GM23248 (cell line): ENCODE data around the gene KDM2B. TPM values are rescaled to one million over a fixed set of nuclear protein-coding genes. Genes with fewer than 3 reads are reported as not detected.

Source experiments
- DNase-seq: peaks from one replicate; pipeline ENCODE4 v3.0.0-alpha.2; 2015
- H2AFZ ChIP-seq: fragments of 200-600 bp; sonication (generic); 2 replicates; pipeline ENCODE4 v1.6.1; 2016; ENCODE audit warnings: antibody characterized with exemption
- H3F3A ChIP-seq: fragments of 200-600 bp; sonication (generic); 2 replicates; pipeline ENCODE4 v1.6.1; 2016; ENCODE audit warnings: mild to moderate bottlenecking, antibody characterized with exemption, mixed run types; ENCODE audit not compliant: insufficient read depth
- H3K27ac ChIP-seq: fragments of 200-600 bp; sonication (generic); 2 replicates; pipeline ENCODE4 v1.5.1; 2016; ENCODE audit warnings: mild to moderate bottlenecking
- H3K27me3 ChIP-seq: fragments of 200-600 bp; sonication (generic); replicated peaks from 2 replicates; pipeline ENCODE4 v1.6.1; 2016; ENCODE audit warnings: mild to moderate bottlenecking; ENCODE audit not compliant: insufficient read depth
- H3K36me3 ChIP-seq: fragments of 200-600 bp; sonication (generic); 2 replicates; pipeline ENCODE4 v1.6.1; 2016; ENCODE audit warnings: low read depth, mild to moderate bottlenecking
- H3K4me1 ChIP-seq: fragments of 200-600 bp; sonication (generic); 2 replicates; pipeline ENCODE4 v1.6.1; 2016; ENCODE audit warnings: mild to moderate bottlenecking; ENCODE audit not compliant: insufficient read depth
- H3K4me2 ChIP-seq: fragments of 200-600 bp; sonication (generic); one replicate; pipeline ENCODE4 v1.6.1; 2016; ENCODE audit warnings: mild to moderate bottlenecking; ENCODE audit not compliant: unreplicated experiment
- H3K4me3 ChIP-seq: fragments of 200-600 bp; sonication (generic); 2 replicates; pipeline ENCODE4 v1.5.1; 2016; ENCODE audit warnings: mild to moderate bottlenecking
- H3K79me2 ChIP-seq: fragments of 200-600 bp; sonication (generic); 2 replicates; pipeline ENCODE4 v1.6.1; 2016; ENCODE audit warnings: mild to moderate bottlenecking; ENCODE audit not compliant: insufficient read depth
- H3K9ac ChIP-seq: fragments of 200-600 bp; sonication (generic); 2 replicates; pipeline ENCODE4 v1.6.1; 2016; ENCODE audit warnings: mild to moderate bottlenecking
- H3K9me2 ChIP-seq: fragments of 200-600 bp; sonication (generic); 2 replicates; pipeline ENCODE4 v1.6.1; 2016; ENCODE audit warnings: mixed run types, mild to moderate bottlenecking, moderate library complexity; ENCODE audit not compliant: insufficient read depth
- H3K9me3 ChIP-seq: fragments of 200-600 bp; sonication (generic); one replicate; pipeline ENCODE4 v1.6.1; 2017; ENCODE audit warnings: low read depth
- H4K20me1 ChIP-seq: fragments of 200-600 bp; sonication (generic); 2 replicates; pipeline ENCODE4 v1.6.0; 2016; ENCODE audit not compliant: insufficient read depth
- EZH2 ChIP-seq: fragments of 200-600 bp; sonication (generic); IDR thresholded peaks from 2 replicates; pipeline ENCODE4 v1.6.1; 2018; ENCODE audit warnings: antibody characterized with exemption, mild to moderate bottlenecking; ENCODE audit not compliant: insufficient read depth, poor library complexity, severe bottlenecking
- EZH2phosphoT487 ChIP-seq: fragments of 200-600 bp; sonication (generic); IDR thresholded peaks from 2 replicates; pipeline ENCODE4 v1.6.1; 2018; ENCODE audit warnings: antibody characterized with exemption, moderate library complexity, mild to moderate bottlenecking, low read depth; ENCODE audit not compliant: insufficient read depth
- WGBS, 2 experiments: methylation state at CpG; one replicate each; pipeline ENCODE4 v1.1.6; 2015 to 2017; ENCODE audit warnings: low lambda C conversion rate in 2 of 2, low coverage in 1 of 2; ENCODE audit errors: missing lambda C conversion rate in 2 of 2; 5-methylcytosine and 5-hydroxymethylcytosine counted together
- in situ Hi-C: fragments of 300-500 bp; cut with MboI; formaldehyde crosslinking; loops from 2 replicates; pipeline ENCODE4 v1.15.0; 2020
- polyA plus RNA-seq: library from polyadenylated mRNA; unstranded; fragments of >200 nt; fragmentation: Nextera tagmentation; extraction: Ambion mirVana; gene quantifications from 2 replicates; pipeline ENCODE4 v1.2.1, GENCODE V29; 2016
- total RNA-seq: library from RNA; depleted of rRNA; stranded (reverse); fragments of >200 nt; shearing (Covaris generic); gene quantifications from 2 replicates; pipeline ENCODE4 v1.2.3, GENCODE V29; 2014

The KDM2B gene
- total and polyA plus RNA-seq, 2 experiments from 2014 or later: 8.2 to 20.1 TPM

DNA sequence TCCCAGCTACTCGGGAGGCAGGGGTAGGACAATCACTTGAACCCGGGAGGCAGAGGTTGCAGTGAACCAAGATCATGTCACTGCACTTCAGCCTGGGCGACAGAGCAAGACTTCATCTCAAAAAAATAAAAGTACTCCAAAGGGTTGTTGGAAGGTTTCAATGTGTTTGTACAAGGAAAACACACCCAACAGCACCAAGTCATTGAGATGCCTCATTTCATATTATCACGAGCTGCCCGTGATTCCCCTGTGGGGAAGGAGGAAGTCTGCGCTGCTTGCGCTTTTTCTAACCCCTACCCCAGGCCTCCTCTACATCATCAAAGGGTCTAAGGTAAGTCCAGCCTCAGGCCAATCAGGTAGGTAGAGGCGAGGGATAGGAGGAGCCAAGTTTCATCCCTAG is 73.6 kb downstream of the KDM2B start:
- no peaks in the 10 kb centered on the region for H3K4me1 ChIP-seq
- H3K4me3 ChIP-seq: no peak overlapping the region
- H3K9ac ChIP-seq: no peak overlapping the region
- no peaks in the 10 kb centered on the region for H3K36me3 ChIP-seq
- no peaks in the 10 kb centered on the region for H3K9me2 ChIP-seq
- no peaks in the 10 kb centered on the region for H3K9me3 ChIP-seq
- H3K27ac ChIP-seq: no peak overlapping the region
- H3K79me2 ChIP-seq: no peaks in the 10 kb centered on the region
- TF ChIP-seq EZH2: no peak
- TF ChIP-seq EZH2phosphoT487: no peak
- H3F3A ChIP-seq: no peaks in the 10 kb centered on the region
- H3K4me2 ChIP-seq: no peak overlapping the region
- 84 to 87% methylated on average over 8 of the region's 8 CpGs for WGBS, 2 experiments
- H2AFZ ChIP-seq: no peak overlapping the region
- H3K27me3 ChIP-seq: no peaks in the 10 kb centered on the region
- in situ Hi-C loops: no loop called here
- DNase-seq: no peak
- no peaks in the 10 kb centered on the region for H4K20me1 ChIP-seq

DNA sequence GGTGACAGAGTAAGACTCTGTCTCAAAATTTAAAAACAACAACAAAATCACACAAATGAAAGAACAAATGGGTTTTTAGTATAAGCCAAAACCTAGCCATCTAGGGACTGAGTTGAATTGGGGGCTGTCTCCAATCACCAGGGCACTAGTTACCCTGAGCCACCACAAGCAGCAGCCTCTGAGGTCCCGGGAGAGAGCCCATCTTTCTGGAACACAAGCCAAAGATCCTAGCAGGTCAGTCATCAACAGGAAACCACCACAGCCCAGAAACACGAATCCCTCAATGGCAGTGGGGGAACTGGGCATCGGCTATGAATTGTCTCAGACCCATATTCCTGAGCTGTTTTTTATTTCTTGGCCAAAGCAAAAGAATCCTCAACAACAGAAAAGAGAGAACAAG is 75.3 kb downstream of the KDM2B start:
- DNase-seq: peak; percentile 60
- H2AFZ ChIP-seq: no peak overlapping the region
- no peaks in the 10 kb centered on the region for H3F3A ChIP-seq
- H3K4me1 ChIP-seq: no peaks in the 10 kb centered on the region
- H3K9me2 ChIP-seq: no peaks in the 10 kb centered on the region
- no peak overlapping the region for H3K9ac ChIP-seq
- H3K79me2 ChIP-seq: no peaks in the 10 kb centered on the region
- H4K20me1 ChIP-seq: no peaks in the 10 kb centered on the region
- TF ChIP-seq EZH2phosphoT487 (no peak), EZH2 (no peak)
- H3K4me3 ChIP-seq: no peak overlapping the region
- H3K9me3 ChIP-seq: no peaks in the 10 kb centered on the region
- in situ Hi-C loops: no loop called here
- no peak overlapping the region for H3K27ac ChIP-seq
- no peaks in the 10 kb centered on the region for H3K36me3 ChIP-seq
- H3K4me2 ChIP-seq: no peak overlapping the region
- no peaks in the 10 kb centered on the region for H3K27me3 ChIP-seq
- WGBS, 2 experiments: 61 to 65% methylated on average over 3 of the region's 3 CpGs

- no peak overlapping the region for H3K9ac ChIP-seq
- no peak for TF ChIP-seq EZH2phosphoT487
- no peak for TF ChIP-seq EZH2
- no peak overlapping the region for H2AFZ ChIP-seq
- H3K27ac ChIP-seq: no peak overlapping the region
- H3F3A ChIP-seq: no peaks in the 10 kb centered on the region
- no peak overlapping the region for H3K4me2 ChIP-seq
- in situ Hi-C loops: no loop called here
- no peaks in the 10 kb centered on the region for H3K36me3 ChIP-seq
- no peak for DNase-seq
- no peaks in the 10 kb centered on the region for H3K4me1 ChIP-seq
- no peaks in the 10 kb centered on the region for H3K9me2 ChIP-seq
- H3K4me3 ChIP-seq: no peak overlapping the region
- no peaks in the 10 kb centered on the region for H3K27me3 ChIP-seq
- H4K20me1 ChIP-seq: no peaks in the 10 kb centered on the region
- H3K9me3 ChIP-seq: no peaks in the 10 kb centered on the region
- WGBS, 2 experiments: 92 to 94% methylated on average over 12 to 13 of the region's 13 CpGs
- no peaks in the 10 kb centered on the region for H3K79me2 ChIP-seq
Observed at GRCh38 chr12:121504505-121504904, 76.3 kb downstream of the KDM2B start.

DNA sequence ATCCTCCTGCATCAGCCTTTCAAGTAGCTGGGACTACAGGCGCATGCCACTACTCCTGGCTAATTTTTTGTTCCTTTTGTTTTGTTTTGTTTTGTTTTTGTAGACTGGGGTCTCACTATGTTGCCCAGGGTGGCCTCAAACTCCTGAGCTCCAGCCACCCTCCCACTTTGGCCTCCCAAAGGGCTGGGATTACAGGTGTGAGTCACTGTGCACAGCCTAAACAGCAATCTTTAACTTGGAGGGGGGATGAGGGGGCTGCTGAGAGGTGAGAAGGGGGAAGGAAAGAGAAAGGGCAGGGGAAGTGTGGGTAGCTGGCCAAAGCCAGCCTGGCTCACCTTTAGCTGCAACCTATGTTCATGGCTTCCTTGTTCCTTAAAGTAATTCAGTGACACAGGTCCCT is 77.4 kb downstream of the KDM2B start:
- Histone ChIP-seq H2AFZ (no peak overlapping the region), H3K27me3 (no peaks in the 10 kb centered on the region), H3K4me3 (no peak overlapping the region), H3K27ac (no peak overlapping the region), H3F3A (no peaks in the 10 kb centered on the region), H3K9me2 (no peaks in the 10 kb centered on the region), H3K9ac (no peak overlapping the region), H3K9me3 (no peaks in the 10 kb centered on the region), H4K20me1 (no peaks in the 10 kb centered on the region), H3K36me3 (no peaks in the 10 kb centered on the region), H3K4me1 (no peaks in the 10 kb centered on the region), H3K79me2 (no peaks in the 10 kb centered on the region), H3K4me2 (no peak overlapping the region)
- 97 to 100% methylated on average over 1 of the region's 1 CpG for WGBS, 2 experiments
- no peak for TF ChIP-seq EZH2
- no peak for TF ChIP-seq EZH2phosphoT487
- in situ Hi-C loops: no loop called here
- no peak for DNase-seq

DNA sequence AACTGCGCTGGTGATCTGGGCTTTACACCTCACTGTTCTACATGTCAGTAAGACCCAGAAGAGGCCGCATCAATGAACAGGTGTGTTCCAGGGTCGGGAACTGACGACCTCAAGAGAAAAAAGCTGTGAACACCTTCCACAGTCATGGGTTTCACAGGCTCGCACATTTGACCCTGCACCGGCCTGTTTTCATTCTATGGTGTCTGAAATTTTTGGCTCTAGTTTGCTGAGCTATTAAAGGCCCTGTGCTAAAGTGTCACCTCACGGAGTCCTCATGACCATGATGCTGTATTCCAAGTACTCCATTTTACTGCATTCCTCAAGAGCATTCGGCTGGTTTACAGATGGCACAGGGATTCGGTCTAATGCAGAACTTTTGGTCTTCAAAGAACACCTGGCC is 78.9 kb downstream of the KDM2B start:
- H3K9me3 ChIP-seq: no peaks in the 10 kb centered on the region
- H3K27me3 ChIP-seq: no peaks in the 10 kb centered on the region
- H3F3A ChIP-seq: no peaks in the 10 kb centered on the region
- H3K79me2 ChIP-seq: no peaks in the 10 kb centered on the region
- DNase-seq: no peak
- H4K20me1 ChIP-seq: no peaks in the 10 kb centered on the region
- no peak for TF ChIP-seq EZH2
- TF ChIP-seq EZH2phosphoT487: no peak
- H3K4me3 ChIP-seq: no peak overlapping the region
- no peaks in the 10 kb centered on the region for H3K4me1 ChIP-seq
- WGBS, 2 experiments: 94% methylated on average over 9 of the region's 9 CpGs
- H3K36me3 ChIP-seq: no peaks in the 10 kb centered on the region
- in situ Hi-C loops: no loop called here
- no peak overlapping the region for H2AFZ ChIP-seq
- H3K9ac ChIP-seq: no peak overlapping the region
- H3K9me2 ChIP-seq: no peaks in the 10 kb centered on the region
- no peak overlapping the region for H3K4me2 ChIP-seq
- H3K27ac ChIP-seq: no peak overlapping the region
